CD4-positive, alpha-beta T cell (primary cell): ENCODE measurements around the gene PODNL1. TPM values are rescaled to one million over a fixed set of nuclear protein-coding genes. Genes with fewer than 3 reads are reported as not detected.
"Not testable (repeated sequence)": the region's sequence is repeated elsewhere in the genome, so short reads cannot be mapped to it uniquely, and the experiment has no call there.

Experiments used
- ATAC-seq: fragments of 200-7000 bp; cut with Tn5 transposase; one replicate; pipeline ENCODE4 v1.10.0; 2022; ENCODE audit warnings: mild to moderate bottlenecking; ENCODE audit not compliant: poor library complexity
- CTCF ChIA-PET: fragments of 350-600 bp; sonication (Branson Sonifier 250); formaldehyde crosslinking; loops from one replicate; lab custom pipeline; 2021; ENCODE audit warnings: antibody characterized with exemption, inconsistent platforms; lab: Charles Lee
- POLR2A ChIA-PET: fragments of 350-600 bp; sonication (Branson Sonifier 250); formaldehyde crosslinking; loops from one replicate; lab custom pipeline; 2021; ENCODE audit warnings: antibody characterized with exemption, inconsistent platforms; lab: Charles Lee
- DNase-seq, 14 experiments: peaks; one replicate each; pipeline ENCODE4 v3.0.0-alpha.2; 2013 to 2020; ENCODE audit warnings: mixed read lengths in 2 of 14
- H3K27ac ChIP-seq, 2 donors: one replicate each; pipeline versions ENCODE4 v1.5.1 to v1.7.0; 2013; ENCODE audit warnings: low read length in 2 of 2, low read depth in 1 of 2, mild to moderate bottlenecking in 1 of 2
- H3K27me3 ChIP-seq, 2 experiments: 1 replicate in 1 of 2; 2 replicates in 1 of 2; pipeline versions ENCODE4 v1.6.1 to v1.7.0; 2013; ENCODE audit warnings: low read length in 2 of 2, control low read depth in 1 of 2, mild to moderate bottlenecking in 1 of 2, moderate library complexity in 1 of 2; ENCODE audit not compliant: insufficient read depth in 2 of 2, control insufficient read depth in 1 of 2
- H3K36me3 ChIP-seq: one replicate; pipeline ENCODE4 v1.6.1; 2013; ENCODE audit warnings: low read length, control low read depth; ENCODE audit not compliant: insufficient read depth
- H3K4me1 ChIP-seq: one replicate; pipeline ENCODE4 v1.6.1; 2013; ENCODE audit warnings: low read length, control low read depth; ENCODE audit not compliant: insufficient read depth
- H3K4me3 ChIP-seq: one replicate; pipeline ENCODE4 v1.5.1; 2013; ENCODE audit warnings: mild to moderate bottlenecking, low read length, moderate library complexity
- H3K9me3 ChIP-seq, 2 experiments: 1 replicate in 1 of 2; 2 replicates in 1 of 2; pipeline versions ENCODE4 v1.6.1 to v1.7.0; 2013; ENCODE audit warnings: low read length in 2 of 2, mild to moderate bottlenecking in 2 of 2, control low read depth in 1 of 2, moderate library complexity in 1 of 2; ENCODE audit not compliant: control insufficient read depth in 1 of 2, insufficient read depth in 1 of 2
- H3K27ac Mint-ChIP-seq: one replicate; pipeline ENCODE4 v1.8.0; 2020; ENCODE audit warnings: mixed read lengths
- H3K27me3 Mint-ChIP-seq: one replicate; pipeline ENCODE4 v1.8.0; 2021; ENCODE audit warnings: mixed read lengths
- H3K36me3 Mint-ChIP-seq: one replicate; pipeline ENCODE4 v1.8.0; 2021; ENCODE audit warnings: low read depth, mixed read lengths
- H3K4me1 Mint-ChIP-seq: one replicate; pipeline ENCODE4 v1.8.0; 2021; ENCODE audit warnings: low read depth, mixed read lengths
- H3K4me3 Mint-ChIP-seq: one replicate; pipeline ENCODE4 v1.8.0; 2020; ENCODE audit warnings: mild to moderate bottlenecking, mixed read lengths
- H3K9me3 Mint-ChIP-seq: one replicate; pipeline ENCODE4 v1.8.0; 2020; ENCODE audit warnings: mixed read lengths
- intact Hi-C, 2 experiments: fragments of 100-400 bp; cut with DNase I in 1 of 2; cut with micrococcal nuclease in 1 of 2; formaldehyde crosslinking; loops; one replicate each; pipeline versions ENCODE4 v1.15.1 to v1.9.0; 2023 to 2025; cut with DNase I, micrococcal nuclease
- total RNA-seq, 174 experiments: library from RNA in 2 of 174; stranded (reverse) in 2 of 174; gene quantifications; one replicate each; pipeline ENCODE4 v1.2.3 and lab custom pipeline; 2021 to 2026
- TF ChIP-seq, protein P1 (sequence below): fragments of 200-600 bp; IDR thresholded peaks from one replicate; pipeline ENCODE4 v1.8.0; 2022; ENCODE audit warnings: antibody characterized with exemption, mild to moderate bottlenecking

PODNL1 gene
- total RNA-seq, 2 experiments from 2014 or later = not detected

DNA sequence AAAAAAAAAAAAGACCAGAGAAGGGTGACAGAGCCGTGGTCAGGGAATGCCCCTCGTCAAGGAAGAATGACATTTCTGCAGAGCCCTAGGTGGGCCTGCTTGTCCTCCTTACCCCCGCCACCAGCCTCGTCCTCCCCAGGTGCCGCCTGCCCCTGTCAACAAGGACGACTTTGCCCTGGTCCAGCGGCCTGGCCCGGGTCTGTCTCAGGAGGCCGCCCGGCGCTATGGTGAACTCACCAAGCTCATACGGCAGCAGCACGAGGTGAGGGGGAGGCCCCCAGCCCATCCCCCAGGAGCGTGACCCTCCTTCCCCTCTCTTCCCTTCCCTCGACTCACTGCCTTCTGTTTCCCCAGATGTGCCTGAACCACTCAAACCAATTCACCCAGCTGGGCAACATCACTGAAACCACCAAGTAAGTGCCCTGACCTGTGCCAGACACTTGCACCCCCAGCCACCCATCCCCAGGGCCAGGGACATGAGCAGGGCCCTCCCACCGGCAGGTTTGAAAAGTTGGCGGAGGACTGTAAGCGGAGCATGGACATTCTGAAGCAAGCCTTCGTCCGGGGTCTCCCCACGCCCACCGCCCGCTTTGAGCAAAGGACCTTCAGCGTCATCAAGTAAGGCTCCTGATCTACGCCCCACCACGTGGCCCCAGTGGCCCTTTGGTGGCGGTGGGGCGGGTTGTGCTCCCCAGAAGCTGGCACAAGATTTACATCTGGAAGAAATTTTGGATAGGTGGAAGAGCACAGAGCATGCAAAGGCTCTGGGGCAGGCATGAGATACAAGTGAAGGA is 14.8 kb downstream of the PODNL1 start:
- Histone ChIP-seq H3K9me3 (peaks cover 0 to 6% of the 10 kb centered on the region in 2 experiments), H3K36me3 (peaks cover 63% of the 10 kb centered on the region), H3K27ac (no peak overlapping the region), H3K4me1 (peaks cover 11% of the 10 kb centered on the region), H3K27me3 (no peaks in the 10 kb centered on the region), H3K4me3 (no peak overlapping the region)
- H3K9me3 Mint-ChIP-seq = no peaks in the 10 kb centered on the region
- POLR2A ChIA-PET = no interaction called here
- no peaks in the 10 kb centered on the region for H3K27me3 Mint-ChIP-seq
- no peak overlapping the region for H3K4me3 Mint-ChIP-seq
- intact Hi-C loops = loop anchor here in 1 of 2 experiments (5.0 kb wide), 1 partner anchor 964 kb away; the partner anchor contains the start of gene OR7A17
- peaks cover 69% of the 10 kb centered on the region for H3K36me3 Mint-ChIP-seq
- H3K4me1 Mint-ChIP-seq = no peaks in the 10 kb centered on the region
- ATAC-seq (no peak), DNase-seq (no peak)
- CTCF ChIA-PET = no interaction called here
- no peak overlapping the region for H3K27ac Mint-ChIP-seq
- TF ChIP-seq, protein P1, sequence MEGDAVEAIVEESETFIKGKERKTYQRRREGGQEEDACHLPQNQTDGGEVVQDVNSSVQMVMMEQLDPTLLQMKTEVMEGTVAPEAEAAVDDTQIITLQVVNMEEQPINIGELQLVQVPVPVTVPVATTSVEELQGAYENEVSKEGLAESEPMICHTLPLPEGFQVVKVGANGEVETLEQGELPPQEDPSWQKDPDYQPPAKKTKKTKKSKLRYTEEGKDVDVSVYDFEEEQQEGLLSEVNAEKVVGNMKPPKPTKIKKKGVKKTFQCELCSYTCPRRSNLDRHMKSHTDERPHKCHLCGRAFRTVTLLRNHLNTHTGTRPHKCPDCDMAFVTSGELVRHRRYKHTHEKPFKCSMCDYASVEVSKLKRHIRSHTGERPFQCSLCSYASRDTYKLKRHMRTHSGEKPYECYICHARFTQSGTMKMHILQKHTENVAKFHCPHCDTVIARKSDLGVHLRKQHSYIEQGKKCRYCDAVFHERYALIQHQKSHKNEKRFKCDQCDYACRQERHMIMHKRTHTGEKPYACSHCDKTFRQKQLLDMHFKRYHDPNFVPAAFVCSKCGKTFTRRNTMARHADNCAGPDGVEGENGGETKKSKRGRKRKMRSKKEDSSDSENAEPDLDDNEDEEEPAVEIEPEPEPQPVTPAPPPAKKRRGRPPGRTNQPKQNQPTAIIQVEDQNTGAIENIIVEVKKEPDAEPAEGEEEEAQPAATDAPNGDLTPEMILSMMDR = no peak

DNA sequence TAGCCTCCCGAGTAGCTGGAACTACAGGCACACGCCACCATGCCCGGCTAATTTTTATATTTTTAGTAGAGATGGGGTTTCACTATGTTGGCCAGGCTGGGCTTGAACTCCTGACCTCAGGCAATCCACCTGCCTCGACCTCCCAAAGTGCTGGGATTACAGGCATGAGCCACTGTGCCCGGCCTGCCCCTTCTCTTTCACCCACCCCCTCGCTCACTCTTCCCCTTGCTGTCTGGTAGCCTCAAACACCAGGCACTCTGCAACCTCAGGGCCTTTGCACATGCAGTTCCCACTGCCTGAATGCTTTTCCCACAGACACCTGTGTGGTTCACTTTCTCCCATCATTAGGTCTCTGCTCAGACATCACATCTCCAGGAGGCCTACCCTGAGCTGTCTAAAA is 16.1 kb downstream of the PODNL1 start:
- H3K27ac Mint-ChIP-seq, DNase-seq, H3K27me3 Mint-ChIP-seq, H3K4me1 Mint-ChIP-seq, H3K4me3 ChIP-seq, POLR2A ChIA-PET, CTCF ChIA-PET, H3K27ac ChIP-seq, ATAC-seq, H3K9me3 ChIP-seq, H3K9me3 Mint-ChIP-seq, H3K27me3 ChIP-seq, H3K4me3 Mint-ChIP-seq: not testable (repeated sequence)
- H3K36me3 ChIP-seq = peaks cover 61% of the 10 kb centered on the region
- peaks cover 11% of the 10 kb centered on the region for H3K4me1 ChIP-seq
- intact Hi-C loops = loop anchor here in 1 of 2 experiments (5.0 kb wide), 1 partner anchor 965 kb away; the partner anchor contains the start of gene OR7A17
- H3K36me3 Mint-ChIP-seq = peaks cover 72% of the 10 kb centered on the region

DNA sequence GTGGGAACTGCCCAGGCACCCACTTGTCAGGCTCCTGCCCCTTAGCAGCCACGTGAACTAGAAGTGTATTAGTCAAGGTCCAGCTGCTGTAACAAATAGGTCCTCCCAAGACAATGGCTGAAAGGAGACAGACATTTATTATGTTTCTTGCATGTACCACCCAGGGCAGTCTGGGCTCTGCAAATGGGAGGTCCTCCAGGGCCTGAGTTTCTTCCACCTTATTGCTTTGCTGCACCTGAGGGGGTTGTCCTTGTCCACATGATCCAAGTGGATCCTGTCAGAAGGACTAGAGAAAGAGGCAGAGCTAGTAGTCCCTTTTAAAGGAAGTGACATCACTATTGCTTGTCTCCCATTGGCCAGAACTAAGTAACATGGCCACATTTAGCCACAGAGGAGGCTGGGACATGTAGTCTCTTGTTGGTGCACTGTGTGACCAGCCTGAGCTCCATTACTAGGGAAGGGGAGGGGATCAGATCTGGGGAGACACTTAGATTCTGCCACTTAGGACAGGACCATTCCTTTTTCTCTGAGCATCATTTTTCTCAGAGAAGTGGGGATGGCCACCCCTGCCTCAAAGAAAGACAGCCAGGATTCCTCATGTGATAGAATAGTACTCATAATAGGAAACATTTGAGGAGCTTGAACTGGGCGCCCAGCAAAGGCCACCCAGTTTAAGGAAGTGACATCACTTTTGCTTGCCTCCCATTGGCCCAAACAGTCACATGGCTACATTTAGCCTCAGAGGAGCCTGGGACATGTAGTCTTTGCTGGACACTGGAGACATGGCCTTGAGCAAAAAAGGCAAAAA is 17.1 kb downstream of the PODNL1 start:
- Histone ChIP-seq H3K27me3 (no peaks in the 10 kb centered on the region), H3K4me1 (peaks cover 2% of the 10 kb centered on the region), H3K36me3 (peaks cover 58% of the 10 kb centered on the region), H3K4me3 (no peak overlapping the region), H3K9me3 (peaks cover 0 to 6% of the 10 kb centered on the region in 2 experiments), H3K27ac (no peak overlapping the region)
- ChIA-PET POLR2A (no interaction called here), CTCF (no interaction called here)
- ATAC-seq (peak; percentile 83), DNase-seq (peak in 4 of 14 experiments; percentile 15 to 62 (median 48))
- Mint-ChIP-seq H3K4me3 (no peak overlapping the region), H3K27ac (peak overlapping the region; percentile 28), H3K9me3 (no peaks in the 10 kb centered on the region), H3K36me3 (peaks cover 70% of the 10 kb centered on the region), H3K4me1 (no peaks in the 10 kb centered on the region), H3K27me3 (no peaks in the 10 kb centered on the region)
- intact Hi-C loops = loop anchor here in 1 of 2 experiments (5.0 kb wide), 1 partner anchor 966 kb away; the partner anchor contains the start of gene OR7A17
- TF ChIP-seq, protein P1 = no peak
